Measurements from ENCODE around the gene MPP1.

DNA sequence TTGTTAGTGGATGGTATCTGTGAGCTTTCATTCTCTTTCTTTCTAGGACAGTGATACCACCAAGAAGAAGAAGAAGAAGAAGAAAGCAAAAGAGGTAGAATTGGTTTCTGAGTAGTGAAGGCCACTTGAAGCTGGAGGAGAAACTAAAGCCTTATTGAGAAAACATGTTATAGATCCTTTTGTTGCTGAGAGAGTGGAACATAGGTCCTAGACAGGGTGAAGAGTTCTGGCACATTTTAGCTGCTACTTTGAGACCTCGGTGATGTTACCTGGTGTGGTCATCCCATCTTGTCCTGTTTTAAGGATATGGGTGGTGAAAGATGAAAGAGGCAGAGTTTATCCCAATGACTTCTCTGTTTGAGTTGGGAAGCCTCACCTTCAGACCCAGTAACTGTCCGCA lies 28.5 kb downstream of the MPP1 start:
- no peak for TF ChIP-seq POLR2AphosphoS5 (IDR thresholded peaks at IDR 0.05; ENCODE audit: low read depth, low read length)
- TF ChIP-seq TAF1 (IDR thresholded peaks at IDR 0.05; ENCODE audit: borderline replicate concordance, insufficient read depth, low read length) = no peak

All from PFSK-1 (cell line).